Keratinocyte (primary cell): Measurements from ENCODE around the gene UPK3B. TPM values are rescaled to one million over a fixed set of nuclear protein-coding genes. Genes with fewer than 3 reads are reported as not detected.
A peak's percentile ranks its signal among the peaks of the same experiment; 100 is the strongest.
"Not testable (repeated sequence)": the region's sequence is repeated elsewhere in the genome, so short reads cannot be mapped to it uniquely, and the experiment has no call there.

Source experiments
- DNase-seq: peaks from one replicate; pipeline ENCODE4 v3.0.0-alpha.2; 2011; ENCODE audit warnings: low read depth, missing footprints, low spot score
- FAIRE-seq: peaks from 2 replicates; lab custom pipeline; 2011; peaks lifted over from hg19 to GRCh38; lab: Jason Lieb, UNC
- H2AFZ ChIP-seq: 2 replicates; pipeline ENCODE4 v1.6.0; 2012; ENCODE audit warnings: low read length, control low read depth, inconsistent platforms; ENCODE audit not compliant: control insufficient read depth
- H3K27ac ChIP-seq: 2 replicates; pipeline ENCODE4 v1.5.1; 2011; ENCODE audit warnings: low read length; ENCODE audit not compliant: control insufficient read depth, insufficient read depth
- H3K27me3 ChIP-seq: 3 replicates; pipeline ENCODE4 v1.6.0; 2011; ENCODE audit warnings: low read length; ENCODE audit not compliant: control insufficient read depth, insufficient read depth; ENCODE audit errors: extremely low read depth
- H3K36me3 ChIP-seq, 2 experiments: 2 replicates in 1 of 2; 3 replicates in 1 of 2; pipeline ENCODE4 v1.5.1; 2011; ENCODE audit warnings: low read length in 2 of 2, mild to moderate bottlenecking in 1 of 2; ENCODE audit not compliant: control insufficient read depth in 2 of 2, insufficient read depth in 2 of 2; ENCODE audit errors: extremely low read depth in 1 of 2
- H3K4me1 ChIP-seq: 3 replicates; pipeline ENCODE4 v1.5.1; 2011; ENCODE audit warnings: low read length; ENCODE audit not compliant: control insufficient read depth, insufficient read depth; ENCODE audit errors: extremely low read depth
- H3K4me2 ChIP-seq: 3 replicates; pipeline ENCODE4 v1.6.0; 2011; ENCODE audit warnings: low read depth, low read length; ENCODE audit not compliant: control insufficient read depth, insufficient read depth; ENCODE audit errors: extremely low read depth
- H3K4me3 ChIP-seq, 3 experiments: fragments of 200-600 bp in 1 of 3; sonication (generic) in 1 of 3; 2 replicates in 2 of 3; 3 replicates in 1 of 3; pipeline ENCODE4 v1.5.1; 2011 to 2016; ENCODE audit warnings: low read length in 3 of 3, mild to moderate bottlenecking in 3 of 3, control low read depth in 2 of 3, inconsistent platforms in 1 of 3, low read depth in 1 of 3, mixed read lengths in 1 of 3, mixed run types in 1 of 3, moderate library complexity in 1 of 3; ENCODE audit not compliant: control insufficient read depth in 2 of 3, insufficient read depth in 2 of 3; ENCODE audit errors: extremely low read depth in 1 of 3
- H3K79me2 ChIP-seq: 2 replicates; pipeline ENCODE4 v1.6.0; 2012; ENCODE audit warnings: low read length; ENCODE audit not compliant: control insufficient read depth, insufficient read depth
- H3K9ac ChIP-seq: 3 replicates; pipeline ENCODE4 v1.6.0; 2011; ENCODE audit warnings: low read length; ENCODE audit not compliant: control insufficient read depth, insufficient read depth; ENCODE audit errors: extremely low read depth
- H3K9me1 ChIP-seq: 3 replicates; pipeline ENCODE4 v1.6.0; 2011; ENCODE audit warnings: low read length; ENCODE audit not compliant: control insufficient read depth, insufficient read depth; ENCODE audit errors: extremely low read depth
- H3K9me3 ChIP-seq: 2 replicates; pipeline ENCODE4 v1.5.1; 2012; ENCODE audit warnings: low read depth, low read length; ENCODE audit not compliant: control insufficient read depth
- H4K20me1 ChIP-seq: 3 replicates; pipeline ENCODE4 v1.6.0; 2011; ENCODE audit warnings: low read length; ENCODE audit not compliant: control insufficient read depth, insufficient read depth; ENCODE audit errors: extremely low read depth
- CTCF ChIP-seq, 3 experiments: IDR thresholded peaks in 1 of 3; conservative IDR thresholded peaks in 1 of 3; optimal IDR thresholded peaks in 1 of 3; 2 replicates in 2 of 3; 3 replicates in 1 of 3; pipeline versions ENCODE3 to v1.5.1; 2011; ENCODE audit warnings: low read length in 3 of 3, mild to moderate bottlenecking in 3 of 3, moderate library complexity in 2 of 3, control low read depth in 1 of 3, inconsistent platforms in 1 of 3; ENCODE audit not compliant: insufficient read depth in 2 of 3; ENCODE audit errors: extremely low read depth in 1 of 3
- EZH2 ChIP-seq: IDR thresholded peaks from one replicate; pipeline ENCODE4 v1.6.1; 2012; ENCODE audit warnings: inconsistent platforms, mild to moderate bottlenecking, low read length, moderate library complexity
- dilution Hi-C: fragments of 300-500 bp; cut with MboI; formaldehyde crosslinking; loops from one replicate; pipeline ENCODE4 v1.7.0; 2020; ENCODE audit warnings: low sequenced_read_pairs; ENCODE audit not compliant: extremely low pct_ligation_motif_present
- polyA plus RNA-seq, 5 experiments: library from polyadenylated mRNA; depleted of rRNA in 3 of 5; stranded (reverse) in 3 of 5; stranded (forward) in 1 of 5; unstranded in 1 of 5; fragments of >200 nt; gene quantifications; 1 replicate in 1 of 5; 2 replicates in 3 of 5; 3 replicates in 1 of 5; pipeline versions ENCODE4 v1.2.1 to v1.2.3, GENCODE V29; 2011 to 2012; ENCODE audit warnings: missing spikeins in 2 of 5, low read depth in 1 of 5, low replicate concordance in 1 of 5

Gene UPK3B
- polyA plus RNA-seq, 1 donor (not counting 4 experiments of a cell fraction or from before 2014, with no cell fraction given): 2.6 TPM

DNA sequence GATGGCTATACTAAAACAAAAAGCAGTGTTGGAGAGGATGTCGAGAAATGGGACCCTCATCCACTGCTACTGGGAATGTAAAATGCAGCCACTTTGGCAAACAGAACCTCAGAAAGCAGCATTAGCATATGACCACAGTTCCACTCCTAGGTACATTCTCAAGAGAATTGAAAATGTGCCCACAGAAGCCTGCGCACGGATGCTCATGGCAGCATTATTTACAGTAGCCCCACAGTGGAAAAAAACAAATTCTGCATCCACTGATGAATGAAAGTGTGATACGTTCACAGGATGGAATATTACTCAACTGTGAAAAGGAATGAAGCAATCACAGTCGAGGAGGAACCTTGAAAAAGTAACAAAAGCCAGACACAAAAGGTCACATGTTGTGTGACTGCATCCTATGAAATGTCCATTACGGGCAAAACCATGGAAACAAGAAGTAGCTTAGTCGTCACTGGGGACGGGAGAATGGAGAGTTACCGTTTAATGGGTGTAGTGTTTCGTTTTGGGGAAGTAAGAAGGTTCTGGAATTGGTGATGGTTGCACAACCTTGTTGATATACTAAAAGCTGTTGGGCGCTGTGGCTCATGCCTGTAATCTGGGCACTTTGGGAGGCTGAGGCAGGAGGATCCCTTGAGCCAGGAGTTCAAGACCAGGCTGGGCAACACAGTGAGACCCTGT, 2.5 kb upstream of the UPK3B start:
- Histone ChIP-seq H3K4me1 (peaks cover 10% of the 10 kb centered on the region), H3K9me3 (no peaks in the 10 kb centered on the region), H3K27me3 (no peaks in the 10 kb centered on the region), H2AFZ (no peak overlapping the region), H3K4me2 (no peak overlapping the region), H4K20me1 (no peaks in the 10 kb centered on the region), H3K9ac (no peak overlapping the region), H3K9me1 (no peaks in the 10 kb centered on the region), H3K36me3 (peaks cover 6 to 17% of the 10 kb centered on the region in 2 experiments), H3K4me3 (no peak overlapping the region), H3K27ac (no peak overlapping the region), H3K79me2 (no peaks in the 10 kb centered on the region)
- TF ChIP-seq EZH2: no peak
- TF ChIP-seq CTCF (optimal IDR thresholded peaks at IDR 0.05 in 1 of 3, IDR thresholded peaks at IDR 0.05 in 1 of 3, conservative IDR thresholded peaks at IDR 0.05 in 1 of 3; ENCODE audit: extremely low read depth in 1 of 3, insufficient read depth in 2 of 3, low read length in 3 of 3): no peak
- no peak for DNase-seq
- no peak for FAIRE-seq
- dilution Hi-C loops: no loop called here

- H3K79me2 ChIP-seq, H3K9me3 ChIP-seq, DNase-seq, H3K27ac ChIP-seq, H3K36me3 ChIP-seq, H2AFZ ChIP-seq, H3K9me1 ChIP-seq, FAIRE-seq, H3K9ac ChIP-seq, H3K27me3 ChIP-seq, H4K20me1 ChIP-seq, dilution Hi-C loops: not testable (repeated sequence)
- peak overlapping the region; percentile 5 for H3K4me2 ChIP-seq
- H3K4me1 ChIP-seq: peaks cover 10% of the 10 kb centered on the region
- peak overlapping the region in 1 of 3 experiments; percentile 45 for H3K4me3 ChIP-seq
These were observed 1.0 kb downstream of the UPK3B start for GRCh38 chr7:76511200-76511910.

GRCh38 chr7:76511911-76512885, 1.8 kb downstream of the UPK3B start:
- H4K20me1 ChIP-seq, H3K9ac ChIP-seq, H2AFZ ChIP-seq, H3K27me3 ChIP-seq, H3K79me2 ChIP-seq, H3K4me3 ChIP-seq, dilution Hi-C loops, H3K36me3 ChIP-seq, H3K27ac ChIP-seq, DNase-seq, H3K9me1 ChIP-seq, H3K9me3 ChIP-seq: not testable (repeated sequence)
- FAIRE-seq: peak; percentile 83
- peaks cover 10% of the 10 kb centered on the region for H3K4me1 ChIP-seq
- peak overlapping the region; percentile 5 for H3K4me2 ChIP-seq
